Gastrocnemius medialis (tissue), 4 donors: Measurements from ENCODE around the gene KDM4C. TPM values are rescaled to one million over a fixed set of nuclear protein-coding genes. Genes with fewer than 3 reads are reported as not detected.
"Not testable (repeated sequence)": the region's sequence is repeated elsewhere in the genome, so short reads cannot be mapped to it uniquely, and the experiment has no call there.

Experiments
- ATAC-seq, 2 donors: fragments of 150-250 bp; one replicate each; pipeline ENCODE4 v1.9.1; 2016
- DNase-seq, 2 donors: peaks; one replicate each; pipeline ENCODE4 v3.0.0-alpha.2; 2019
- H3K27ac ChIP-seq, 4 donors: fragments of 200-600 bp; sonication (generic); 1 replicate in 1 of 4; 2 replicates in 3 of 4; pipeline ENCODE4 v1.5.1; 2016 to 2018; ENCODE audit warnings: mild to moderate bottlenecking in 2 of 4, moderate library complexity in 1 of 4
- H3K27me3 ChIP-seq, 3 donors: fragments of 200-600 bp; sonication (generic) in 2 of 3; 1 replicate in 1 of 3; 2 replicates in 2 of 3; pipeline versions ENCODE4 v1.5.1 to v1.6.0; 2016 to 2019; ENCODE audit warnings: mild to moderate bottlenecking in 1 of 3, moderate library complexity in 1 of 3
- H3K36me3 ChIP-seq, 2 donors: fragments of 200-600 bp; sonication (generic) in 1 of 2; one replicate each; pipeline ENCODE4 v1.5.1; 2017 to 2018
- H3K4me1 ChIP-seq, 2 donors: fragments of 200-600 bp; sonication (generic) in 1 of 2; one replicate each; pipeline ENCODE4 v1.5.1; 2016 to 2017; ENCODE audit warnings: mild to moderate bottlenecking in 2 of 2
- H3K4me3 ChIP-seq, 4 donors: fragments of 200-600 bp; sonication (generic) in 3 of 4; 1 replicate in 1 of 4; 2 replicates in 3 of 4; pipeline ENCODE4 v1.5.1; 2016 to 2019; ENCODE audit warnings: mild to moderate bottlenecking in 2 of 4
- H3K9me3 ChIP-seq, 3 donors: fragments of 200-600 bp; sonication (generic) in 2 of 3; 1 replicate in 1 of 3; 2 replicates in 2 of 3; pipeline ENCODE4 v1.5.1; 2016 to 2019
- CTCF ChIP-seq, 5 experiments: fragments of 450-650 bp in 3 of 5; fragments of 200-600 bp in 2 of 5; sonication (generic) in 2 of 5; IDR thresholded peaks in 4 of 5; conservative IDR thresholded peaks in 1 of 5; 1 replicate in 4 of 5; 2 replicates in 1 of 5; pipeline ENCODE4 v1.5.1; 2016 to 2019; ENCODE audit warnings: antibody characterized with exemption in 5 of 5, mild to moderate bottlenecking in 3 of 5, moderate library complexity in 3 of 5
- POLR2A ChIP-seq, 2 donors: fragments of 450-650 bp; IDR thresholded peaks; one replicate each; pipeline ENCODE4 v1.6.1; 2017; ENCODE audit warnings: antibody characterized with exemption in 2 of 2, mild to moderate bottlenecking in 2 of 2, moderate library complexity in 2 of 2
- in situ Hi-C, 4 donors: fragments of 200-750 bp; cut with MboI; loops; one replicate each; pipeline versions ENCODE4 v1.15.0 to v1.8.0; 2017; ENCODE audit warnings: low sequenced_read_pairs in 4 of 4
- intact Hi-C: fragments of 100-400 bp; cut with DNase I; formaldehyde crosslinking; loops from one replicate; pipeline ENCODE4 v1.15.1; 2023; ENCODE audit warnings: low total_unique reads
- total RNA-seq, 4 donors: library from RNA; depleted of rRNA; stranded (reverse); fragments of >200 nt; gene quantifications; one replicate each; pipeline versions ENCODE4 v1.1.0 to v1.2.3, GENCODE V29; 2016

KDM4C gene
- total RNA-seq, 4 donors from 2014 or later, result 7.7 to 23.3 (median 10.0) TPM

- DNase-seq (no peak), ATAC-seq (no peak)
- in situ Hi-C loops, result no loop called here
- H3K9me3 ChIP-seq, result no peaks in the 10 kb centered on the region
- H3K36me3 ChIP-seq, result no peaks in the 10 kb centered on the region
- no peak overlapping the region for H3K27ac ChIP-seq
- H3K4me1 ChIP-seq, result peaks cover 4 to 17% of the 10 kb centered on the region in 2 donors
- intact Hi-C loops, result no loop called here
- no peaks in the 10 kb centered on the region for H3K27me3 ChIP-seq
- TF ChIP-seq POLR2A (IDR thresholded peaks at IDR 0.05) (no peak), CTCF (IDR thresholded peaks at IDR 0.05 in 4 of 5, conservative IDR thresholded peaks at IDR 0.05 in 1 of 5) (no peak)
- H3K4me3 ChIP-seq, result no peak overlapping the region
Measured at GRCh38 chr9:6943293-6943692, 185.5 kb downstream of the KDM4C start.

DNA sequence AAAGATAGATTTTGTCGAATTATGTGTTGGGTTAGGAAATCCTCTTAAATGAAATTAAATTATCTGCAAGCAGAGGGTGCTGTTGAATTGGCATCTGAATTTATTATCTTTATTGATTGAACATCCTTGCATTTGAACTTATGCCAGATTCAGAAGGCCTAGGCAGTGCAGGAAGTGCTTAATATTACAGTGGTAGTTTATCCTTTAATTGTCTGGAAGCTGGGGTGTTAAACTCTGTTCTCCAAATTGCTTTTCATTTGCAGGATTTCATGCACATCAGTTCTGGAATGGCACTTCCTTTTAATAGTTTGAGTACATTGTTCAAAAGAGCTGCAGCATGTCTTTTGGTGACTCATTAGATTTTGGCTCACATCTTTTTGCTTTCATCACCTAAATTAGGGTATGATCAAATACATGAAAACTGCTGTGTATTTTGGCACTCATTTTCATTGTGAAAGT lies 186.3 kb downstream of the KDM4C start:
- DNase-seq (no peak), ATAC-seq (no peak)
- in situ Hi-C loops (no loop called here), intact Hi-C loops (no loop called here)
- Histone ChIP-seq H3K9me3 (no peaks in the 10 kb centered on the region), H3K4me1 (peaks cover 0 to 15% of the 10 kb centered on the region in 2 donors), H3K36me3 (no peaks in the 10 kb centered on the region), H3K27me3 (no peaks in the 10 kb centered on the region), H3K4me3 (no peak overlapping the region), H3K27ac (no peak overlapping the region)
- no peak for TF ChIP-seq CTCF (IDR thresholded peaks at IDR 0.05 in 4 of 5, conservative IDR thresholded peaks at IDR 0.05 in 1 of 5)
- TF ChIP-seq POLR2A (IDR thresholded peaks at IDR 0.05), result no peak

DNA sequence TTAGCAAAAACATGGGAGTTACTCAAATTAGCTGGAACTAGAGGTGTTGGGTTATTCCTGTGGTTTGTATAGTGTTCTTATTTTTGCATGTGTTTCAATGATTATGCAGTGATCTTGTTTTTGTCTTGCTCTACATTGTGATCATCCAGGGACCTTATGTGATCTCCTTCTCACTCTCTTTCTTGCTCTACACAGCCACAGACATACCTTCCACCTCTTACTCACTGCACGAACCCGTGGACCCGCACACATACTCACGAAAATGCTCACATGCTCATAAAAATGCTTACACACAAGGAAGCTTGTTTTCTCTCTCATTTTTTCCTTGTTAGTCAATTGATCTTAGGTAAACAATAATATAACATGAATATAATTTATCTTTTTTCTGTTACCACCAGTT lies 187.1 kb downstream of the KDM4C start:
- TF ChIP-seq CTCF (IDR thresholded peaks at IDR 0.05 in 4 of 5, conservative IDR thresholded peaks at IDR 0.05 in 1 of 5) (no peak), POLR2A (IDR thresholded peaks at IDR 0.05) (no peak)
- H3K27ac ChIP-seq, result no peak overlapping the region
- ATAC-seq (no peak), DNase-seq (no peak)
- in situ Hi-C loops, result no loop called here
- peaks cover 0 to 15% of the 10 kb centered on the region in 2 donors for H3K4me1 ChIP-seq
- intact Hi-C loops, result no loop called here
- no peaks in the 10 kb centered on the region for H3K27me3 ChIP-seq
- no peaks in the 10 kb centered on the region for H3K9me3 ChIP-seq
- H3K36me3 ChIP-seq, result no peaks in the 10 kb centered on the region
- H3K4me3 ChIP-seq, result no peak overlapping the region

GRCh38 chr9:6945816-6946215 lies 188.0 kb downstream of the KDM4C start:
- TF ChIP-seq CTCF (IDR thresholded peaks at IDR 0.05 in 4 of 5, conservative IDR thresholded peaks at IDR 0.05 in 1 of 5), result no peak
- TF ChIP-seq POLR2A (IDR thresholded peaks at IDR 0.05), result no peak
- H3K4me3 ChIP-seq, result no peak overlapping the region
- in situ Hi-C loops, result no loop called here
- no peak for ATAC-seq
- intact Hi-C loops, result no loop called here
- H3K36me3 ChIP-seq, result no peaks in the 10 kb centered on the region
- H3K27ac ChIP-seq, result no peak overlapping the region
- H3K9me3 ChIP-seq, result no peaks in the 10 kb centered on the region
- DNase-seq, result no peak
- no peaks in the 10 kb centered on the region for H3K27me3 ChIP-seq
- H3K4me1 ChIP-seq, result peaks cover 0 to 15% of the 10 kb centered on the region in 2 donors

DNA sequence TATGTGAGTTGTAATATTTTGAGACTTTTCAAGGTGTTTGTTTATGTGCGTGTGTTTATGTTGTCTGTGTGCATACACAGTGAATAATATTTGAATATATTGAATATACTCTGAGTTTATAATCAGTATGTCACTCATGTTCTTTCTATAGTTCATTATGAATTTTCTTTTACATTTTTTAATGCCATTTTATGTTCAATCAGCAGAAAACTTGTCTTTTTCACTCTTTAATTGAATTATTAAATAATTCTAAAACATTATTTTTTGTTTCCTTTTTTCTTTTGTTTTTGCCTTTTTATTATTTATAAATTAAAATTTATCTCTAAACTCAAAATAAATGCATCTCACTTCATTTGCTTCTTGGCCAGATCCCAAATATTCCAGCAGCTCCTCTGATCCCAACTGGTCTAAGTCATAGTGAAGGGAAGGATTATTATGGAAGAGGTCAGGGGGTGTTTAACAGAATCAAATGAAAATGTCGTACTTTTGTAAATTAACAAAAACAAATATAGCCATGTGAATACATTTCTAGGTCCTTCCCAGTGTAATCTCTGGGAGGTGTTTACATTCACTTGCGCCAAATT lies 188.9 kb downstream of the KDM4C start:
- Histone ChIP-seq H3K4me3 (no peak overlapping the region), H3K27ac (no peak overlapping the region), H3K4me1 (peaks cover 0 to 15% of the 10 kb centered on the region in 2 donors), H3K36me3 (no peaks in the 10 kb centered on the region), H3K27me3 (no peaks in the 10 kb centered on the region), H3K9me3 (no peaks in the 10 kb centered on the region)
- DNase-seq (no peak), ATAC-seq (no peak)
- in situ Hi-C loops (no loop called here), intact Hi-C loops (no loop called here)
- TF ChIP-seq POLR2A (IDR thresholded peaks at IDR 0.05) (no peak), CTCF (IDR thresholded peaks at IDR 0.05 in 4 of 5, conservative IDR thresholded peaks at IDR 0.05 in 1 of 5) (no peak)

DNA sequence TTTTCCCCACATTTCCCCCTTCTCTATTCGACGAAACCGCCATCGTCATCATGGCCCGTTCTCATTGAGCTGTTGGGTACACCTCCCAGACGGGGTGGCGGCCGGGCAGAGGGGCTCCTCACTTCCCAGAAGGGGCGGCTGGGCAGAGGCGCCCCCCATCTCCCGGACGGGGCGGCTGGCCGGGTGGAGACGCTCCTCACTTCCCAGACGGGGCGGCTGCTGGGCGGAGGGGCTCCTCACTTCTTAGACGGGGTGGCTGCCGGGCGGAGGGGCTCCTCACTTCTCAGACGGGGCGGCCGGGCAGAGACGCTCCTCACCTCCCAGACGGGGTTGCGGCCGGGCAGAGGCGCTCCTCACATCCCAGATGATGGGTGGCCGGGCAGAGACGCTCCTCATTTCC lies 191.1 kb downstream of the KDM4C start:
- H3K27ac ChIP-seq, intact Hi-C loops, in situ Hi-C loops, H3K36me3 ChIP-seq, H3K27me3 ChIP-seq, H3K9me3 ChIP-seq, H3K4me1 ChIP-seq, ATAC-seq, DNase-seq, H3K4me3 ChIP-seq: not testable (repeated sequence)
